IMR-90 (cell line): Measurements from ENCODE around the gene GRAMD1A. TPM values are rescaled to one million over a fixed set of nuclear protein-coding genes. Genes with fewer than 3 reads are reported as not detected.

Experiments used
- ATAC-seq: fragments of 200-7000 bp; cut with Tn5 transposase; 2 replicates; pipeline ENCODE4 v1.9.1; 2020; ENCODE audit warnings: low read depth, mild to moderate bottlenecking, moderate library complexity
- BruUV-seq: library from RNA; stranded (reverse); fragments of 400-500 nt; replicated peaks from 2 replicates; lab custom pipeline; 2021; lab: Mats Ljungman, UMichigan
- CTCF ChIA-PET: fragments of 300-600 bp; formaldehyde crosslinking; extraction: SDS; loops from one replicate; lab custom pipeline; 2021; ENCODE audit warnings: antibody characterized with exemption; lab: Yijun Ruan, JAX
- POLR2A ChIA-PET: fragments of 300-600 bp; sonication (Branson Sonifier 250); formaldehyde crosslinking; loops from one replicate; lab custom pipeline; 2022; ENCODE audit warnings: antibody characterized with exemption; ENCODE audit not compliant: unreplicated experiment; lab: Charles Lee
- DNase-seq: peaks from one replicate; pipeline ENCODE4 v3.0.0; 2013
- H2AFZ ChIP-seq: replicated peaks from 2 replicates; pipeline ENCODE3; 2013; ENCODE audit warnings: low read length, mild to moderate bottlenecking; ENCODE audit not compliant: poor library complexity
- H2AK5ac ChIP-seq: 2 replicates; pipeline ENCODE4 v1.6.1; 2013; ENCODE audit warnings: low read depth, low read length, inconsistent platforms
- H2AK9ac ChIP-seq: replicated peaks from 2 replicates; pipeline ENCODE3; 2013; ENCODE audit warnings: mild to moderate bottlenecking, low read depth, low read length, moderate library complexity; ENCODE audit not compliant: poor library complexity
- H2BK120ac ChIP-seq: 2 replicates; pipeline ENCODE4 v1.6.1; 2013; ENCODE audit warnings: low read depth, low read length, inconsistent platforms
- H2BK15ac ChIP-seq: 3 replicates; pipeline ENCODE4 v1.6.1; 2013; ENCODE audit warnings: low read depth, low read length, inconsistent platforms
- H2BK20ac ChIP-seq: 2 replicates; pipeline ENCODE4 v1.6.1; 2013; ENCODE audit warnings: low read depth, mild to moderate bottlenecking, inconsistent platforms, low read length, moderate library complexity
- H2BK5ac ChIP-seq: 2 replicates; pipeline ENCODE4 v1.6.1; 2013; ENCODE audit warnings: mild to moderate bottlenecking, low read depth, low read length, inconsistent platforms; ENCODE audit not compliant: poor library complexity, severe bottlenecking
- H3K14ac ChIP-seq: replicated peaks from 2 replicates; pipeline ENCODE4 v1.6.1; 2013; ENCODE audit warnings: low read depth, low read length, inconsistent platforms
- H3K18ac ChIP-seq: 2 replicates; pipeline ENCODE4 v1.6.1; 2013; ENCODE audit warnings: low read depth, low read length, control low read depth
- H3K23ac ChIP-seq: 2 replicates; pipeline ENCODE4 v1.6.1; 2013; ENCODE audit warnings: low read depth, low read length, inconsistent platforms
- H3K27ac ChIP-seq: 2 replicates; pipeline ENCODE4 v1.5.1; 2013; ENCODE audit warnings: mild to moderate bottlenecking, control low read depth, low read length; ENCODE audit not compliant: insufficient read depth
- H3K27me3 ChIP-seq: 2 replicates; pipeline ENCODE4 v1.6.1; 2013; ENCODE audit warnings: low read length; ENCODE audit not compliant: control insufficient read depth, insufficient read depth
- H3K36me3 ChIP-seq: 2 replicates; pipeline ENCODE4 v1.6.1; 2013; ENCODE audit warnings: low read length, mixed read lengths; ENCODE audit not compliant: control insufficient read depth, insufficient read depth
- H3K4ac ChIP-seq: 2 replicates; pipeline ENCODE4 v1.6.1; 2013; ENCODE audit warnings: low read depth, low read length, inconsistent platforms
- H3K4me1 ChIP-seq: 2 replicates; pipeline ENCODE4 v1.6.1; 2013; ENCODE audit warnings: low read length, mixed read lengths; ENCODE audit not compliant: control insufficient read depth, insufficient read depth
- H3K4me2 ChIP-seq: 2 replicates; pipeline ENCODE4 v1.6.1; 2013; ENCODE audit warnings: low read depth, mild to moderate bottlenecking, control low read depth, low read length, moderate library complexity
- H3K4me3 ChIP-seq: 2 replicates; pipeline ENCODE4 v1.5.1; 2013; ENCODE audit warnings: low read depth, mild to moderate bottlenecking, control low read depth, low read length, moderate library complexity; ENCODE audit not compliant: insufficient read depth
- H3K56ac ChIP-seq: 2 replicates; pipeline ENCODE4 v1.6.1; 2013; ENCODE audit warnings: low read length, inconsistent platforms; ENCODE audit not compliant: insufficient read depth; ENCODE audit errors: extremely low read depth
- H3K79me1 ChIP-seq, 2 experiments: 2 replicates each; pipeline ENCODE4 v1.6.1; 2013; ENCODE audit warnings: low read length in 2 of 2, inconsistent platforms in 1 of 2, low read depth in 1 of 2
- H3K9ac ChIP-seq: 2 replicates; pipeline ENCODE4 v1.6.1; 2013; ENCODE audit warnings: low read depth, low read length, control low read depth
- H3K9me1 ChIP-seq: 2 replicates; pipeline ENCODE4 v1.6.1; 2013; ENCODE audit warnings: low read length, inconsistent platforms; ENCODE audit not compliant: insufficient read depth
- H3K9me3 ChIP-seq: 2 replicates; pipeline ENCODE4 v1.6.1; 2013; ENCODE audit warnings: low read length; ENCODE audit not compliant: control insufficient read depth, insufficient read depth
- H4K20me1 ChIP-seq: 2 replicates; pipeline ENCODE4 v1.6.1; 2013; ENCODE audit warnings: low read length, inconsistent platforms; ENCODE audit not compliant: insufficient read depth
- H4K5ac ChIP-seq: 2 replicates; pipeline ENCODE4 v1.6.1; 2013; ENCODE audit warnings: mild to moderate bottlenecking, low read depth, low read length, control low read depth
- H4K8ac ChIP-seq, 2 experiments: 2 replicates each; pipeline ENCODE4 v1.6.1; 2013; ENCODE audit warnings: low read depth in 2 of 2, low read length in 2 of 2, control low read depth in 1 of 2, inconsistent platforms in 1 of 2
- H4K91ac ChIP-seq: 2 replicates; pipeline ENCODE4 v1.6.1; 2013; ENCODE audit warnings: low read depth, low read length, inconsistent platforms; ENCODE audit not compliant: insufficient read depth
- CEBPB ChIP-seq: IDR thresholded peaks from 2 replicates; pipeline ENCODE4 v1.6.1; 2012; ENCODE audit warnings: low read depth, low read length, improper control_type of control experiment
- WGBS, 2 experiments: methylation state at CpG; one replicate each; pipeline versions ENCODE4 v1.1.5 to v1.1.7; 2013; ENCODE audit warnings: missing lambda C conversion rate in 2 of 2; ENCODE audit not compliant: insufficient read length in 1 of 2; ENCODE audit errors: extremely low coverage in 2 of 2; 5-methylcytosine and 5-hydroxymethylcytosine counted together
- dilution Hi-C: fragments of 300-500 bp; cut with HindIII; formaldehyde crosslinking; loops from one replicate; pipeline ENCODE4 v1.14.3; 2018; ENCODE audit warnings: low sequenced_read_pairs; ENCODE audit not compliant: unreplicated experiment
- in situ Hi-C: fragments of 300-500 bp; cut with MboI; formaldehyde crosslinking; loops from 3 replicates; pipeline ENCODE4 v1.14.3; 2019; ENCODE audit warnings: low sequenced_read_pairs, inconsistent platforms, mixed read lengths
- intact Hi-C: fragments of 100-400 bp; cut with micrococcal nuclease; formaldehyde crosslinking; loops from 2 replicates; pipeline ENCODE4 v1.10.0; 2022
- polyA plus RNA-seq, 3 experiments: library from polyadenylated mRNA; depleted of rRNA; stranded (reverse); fragments of >200 nt; gene quantifications; 2 replicates each; pipeline ENCODE4 v1.2.3, GENCODE V29; 2012; ENCODE audit warnings: low replicate concordance in 1 of 3
- total RNA-seq: library from RNA; depleted of rRNA; stranded (reverse); fragments of >200 nt; gene quantifications from 2 replicates; pipeline ENCODE4 v1.2.3, GENCODE V29; 2012

GRAMD1A gene
- total and polyA plus RNA-seq, 2 of the 4 experiments (the other 2 are of a cell fraction): 11.1 to 63.0 TPM

GRCh38 chr19:35058370-35058769 is 58.2 kb downstream of the GRAMD1A start:
- Histone ChIP-seq H4K91ac (no peak overlapping the region), H4K8ac (no peak overlapping the region), H4K20me1 (no peaks in the 10 kb centered on the region), H2BK120ac (no peak overlapping the region), H2AFZ (no peak overlapping the region), H2BK20ac (no peak overlapping the region), H3K27ac (no peak overlapping the region), H2BK5ac (no peak overlapping the region), H3K4me2 (no peak overlapping the region), H3K23ac (no peak overlapping the region), H4K5ac (no peak overlapping the region), H2BK15ac (no peak overlapping the region), H3K4me3 (no peak overlapping the region), H3K9me3 (no peaks in the 10 kb centered on the region), H3K56ac (no peak overlapping the region), H3K36me3 (no peaks in the 10 kb centered on the region), H3K27me3 (peaks cover 21% of the 10 kb centered on the region), H3K18ac (no peak overlapping the region), H3K4ac (no peak overlapping the region), H3K4me1 (no peaks in the 10 kb centered on the region), H2AK5ac (no peak overlapping the region), H3K9me1 (no peaks in the 10 kb centered on the region), H3K14ac (no peak overlapping the region), H3K9ac (no peak overlapping the region), H2AK9ac (no peak overlapping the region), H3K79me1 (no peaks in the 10 kb centered on the region)
- in situ Hi-C loops (no loop called here), intact Hi-C loops (no loop called here), dilution Hi-C loops (no loop called here)
- TF ChIP-seq CEBPB: no peak
- DNase-seq (no peak), ATAC-seq (no peak)
- ChIA-PET CTCF (interaction anchor here (1.8 kb wide), 1 partner anchor 14 kb away, joined by 6 read pairs; no protein-coding TSS in a partner anchor), POLR2A (no interaction called here)
- BruUV-seq: no TSS peak
- no CpG with 5 or more reads among the region's 2 CpGs for WGBS, 2 experiments
